Vagina (tissue), 2 donors: Measurements from ENCODE around the gene RET. TPM values are rescaled to one million over a fixed set of nuclear protein-coding genes. Genes with fewer than 3 reads are reported as not detected.

ENCODE experiments used
- DNase-seq, 2 donors: peaks; one replicate each; pipeline ENCODE4 v3.0.0-alpha.2; 2017; ENCODE audit errors: extremely low spot score in 2 of 2
- H3K27ac ChIP-seq: fragments of 200-600 bp; sonication (generic); one replicate; pipeline ENCODE4 v1.5.1; 2019
- H3K27me3 ChIP-seq: fragments of 200-600 bp; sonication (generic); one replicate; pipeline ENCODE4 v1.5.1; 2019
- H3K36me3 ChIP-seq, 2 donors: fragments of 200-600 bp; sonication (generic); one replicate each; pipeline ENCODE4 v1.5.1; 2017 to 2019
- H3K4me1 ChIP-seq: fragments of 200-600 bp; sonication (generic); one replicate; pipeline ENCODE4 v1.5.1; 2019
- H3K4me3 ChIP-seq, 2 donors: fragments of 200-600 bp; sonication (generic); 1 replicate in 1 of 2; 2 replicates in 1 of 2; pipeline ENCODE4 v1.5.1; 2016 to 2019
- H3K9me3 ChIP-seq: fragments of 200-600 bp; sonication (generic); one replicate; pipeline ENCODE4 v1.5.1; 2019
- CTCF ChIP-seq, 3 experiments: fragments of 450-650 bp in 2 of 3; fragments of 200-600 bp in 1 of 3; sonication (generic) in 1 of 3; IDR thresholded peaks; one replicate each; pipeline ENCODE4 v1.5.1; 2017 to 2019; ENCODE audit warnings: antibody characterized with exemption in 3 of 3, mild to moderate bottlenecking in 2 of 3, moderate library complexity in 2 of 3
- POLR2A ChIP-seq, 2 donors: fragments of 450-650 bp; IDR thresholded peaks; one replicate each; pipeline ENCODE4 v1.6.1; 2017; ENCODE audit warnings: antibody characterized with exemption in 2 of 2, mild to moderate bottlenecking in 2 of 2, moderate library complexity in 2 of 2
- POLR2AphosphoS5 ChIP-seq, 2 donors: sonication (generic); formaldehyde crosslinking; IDR thresholded peaks; one replicate each; pipeline ENCODE4 v1.9.0; 2017; ENCODE audit warnings: antibody characterized with exemption in 2 of 2, mild to moderate bottlenecking in 2 of 2, low read depth in 1 of 2; ENCODE audit not compliant: insufficient read depth in 1 of 2
- intact Hi-C: fragments of 100-400 bp; cut with DNase I; formaldehyde crosslinking; loops from one replicate; pipeline ENCODE4 v1.15.1; 2023
- total RNA-seq: library from RNA; depleted of rRNA; stranded (reverse); fragments of >200 nt; gene quantifications from one replicate; pipeline ENCODE4 v1.2.3, GENCODE V29; 2016

The RET gene
- total RNA-seq, 1 donor from 2014 or later = 7.9 TPM

GRCh38 chr10:43174969-43175368 is 98.1 kb downstream of the RET start:
- no peaks in the 10 kb centered on the region for H3K27me3 ChIP-seq

GRCh38 chr10:43176271-43176670 is 99.4 kb downstream of the RET start:
- intact Hi-C loops = no loop called here
- Histone ChIP-seq H3K4me1 (no peaks in the 10 kb centered on the region), H3K4me3 (no peak overlapping the region), H3K36me3 (peaks cover 0 to 54% of the 10 kb centered on the region in 2 donors), H3K9me3 (no peaks in the 10 kb centered on the region), H3K27ac (no peak overlapping the region), H3K27me3 (no peaks in the 10 kb centered on the region)
- TF ChIP-seq POLR2AphosphoS5 (IDR thresholded peaks at IDR 0.05; ENCODE audit: insufficient read depth in 1 of 2, low read depth in 1 of 2) = no peak
- TF ChIP-seq CTCF (IDR thresholded peaks at IDR 0.05) = no peak
- no peak for TF ChIP-seq POLR2A (IDR thresholded peaks at IDR 0.05)
- DNase-seq = no peak

More at GRCh38 chr10:43174969-43175368, 98.1 kb downstream of the RET start:
- Histone ChIP-seq H3K4me1 (no peaks in the 10 kb centered on the region), H3K27ac (no peak overlapping the region), H3K9me3 (no peaks in the 10 kb centered on the region), H3K36me3 (peaks cover 0 to 53% of the 10 kb centered on the region in 2 donors), H3K4me3 (no peak overlapping the region)
- intact Hi-C loops = no loop called here
- no peak for TF ChIP-seq POLR2A (IDR thresholded peaks at IDR 0.05)
- no peak for TF ChIP-seq CTCF (IDR thresholded peaks at IDR 0.05)
- no peak for TF ChIP-seq POLR2AphosphoS5 (IDR thresholded peaks at IDR 0.05; ENCODE audit: insufficient read depth in 1 of 2, low read depth in 1 of 2)
- DNase-seq = no peak

GRCh38 chr10:43177595-43177994 is 100.7 kb downstream of the RET start:
- H3K9me3 ChIP-seq = no peaks in the 10 kb centered on the region
- peaks cover 0 to 49% of the 10 kb centered on the region in 2 donors for H3K36me3 ChIP-seq
- no peaks in the 10 kb centered on the region for H3K27me3 ChIP-seq
- intact Hi-C loops = no loop called here
- no peak overlapping the region for H3K27ac ChIP-seq
- no peak for DNase-seq
- no peak overlapping the region for H3K4me3 ChIP-seq
- TF ChIP-seq CTCF (IDR thresholded peaks at IDR 0.05) (no peak), POLR2AphosphoS5 (IDR thresholded peaks at IDR 0.05; ENCODE audit: insufficient read depth in 1 of 2, low read depth in 1 of 2) (no peak), POLR2A (IDR thresholded peaks at IDR 0.05) (no peak)
- H3K4me1 ChIP-seq = no peaks in the 10 kb centered on the region

Other genes starting within 250 kb of the RET start
- 21.9 TPM for gene CSGALNACT2, start 61.4 kb downstream of the RET start, total RNA-seq
- gene RASGEF1A, start 190.0 kb downstream of the RET start, total RNA-seq = 14.5 TPM